ENCODE results near the gene LPP.

DNA sequence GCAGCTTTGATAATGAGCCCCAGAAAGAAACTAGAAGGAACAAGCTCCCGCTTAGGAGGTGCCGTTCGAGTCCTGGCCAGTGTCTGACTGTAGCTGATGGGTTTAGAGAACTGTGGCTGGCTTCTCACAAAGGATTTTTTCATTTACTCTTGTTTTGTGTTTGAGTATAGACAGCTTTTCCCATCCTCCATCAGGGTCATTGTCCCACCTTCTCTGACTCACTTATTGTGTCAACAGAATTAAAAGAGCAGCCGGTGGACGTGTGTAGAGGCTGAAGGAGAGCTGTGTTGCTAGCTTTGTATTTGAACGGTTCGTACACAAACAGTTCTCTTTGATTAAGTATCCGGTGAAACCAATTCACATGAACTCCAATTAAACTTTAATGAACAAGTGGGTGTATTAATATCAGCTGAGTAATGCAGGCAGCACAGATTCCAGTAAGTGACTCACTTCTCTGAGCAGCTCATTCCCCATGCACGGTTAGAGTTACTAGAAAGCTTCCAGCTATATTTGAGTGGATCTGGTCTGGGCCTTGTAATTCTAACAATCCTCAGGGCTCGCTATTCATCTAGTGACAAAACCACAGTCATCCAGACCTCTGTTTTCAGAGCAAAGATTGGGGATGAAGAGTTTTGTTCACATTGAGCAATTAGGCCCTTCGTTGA, 141.0 kb downstream of the LPP start:
- TF ChIP-seq GATA2 (IDR thresholded peaks at IDR 0.05; ENCODE audit: low read depth, low read length) (no peak), GATA3 (IDR thresholded peaks at IDR 0.05; ENCODE audit: low read depth, low read length) (no peak)

Measured in SH-SY5Y (cell line).